ENCODE measurements around the gene TPH1. TPM values are rescaled to one million over a fixed set of nuclear protein-coding genes. Genes with fewer than 3 reads are reported as not detected.

TPH1 gene
- total RNA-seq, 1 experiment from 2014 or later: 0.32 TPM

GRCh38 chr11:18027475-18027874 is 18.6 kb downstream of the TPH1 start:
- Mint-ChIP-seq H3K9me3 (ENCODE audit: unreplicated experiment) (no peaks in the 10 kb centered on the region), H3K4me3 (ENCODE audit: unreplicated experiment) (no peak overlapping the region), H3K27ac (ENCODE audit: unreplicated experiment) (no peak overlapping the region), H3K4me1 (ENCODE audit: low read depth, unreplicated experiment) (no peaks in the 10 kb centered on the region), H3K27me3 (ENCODE audit: insufficient read depth, unreplicated experiment) (peaks cover 14% of the 10 kb centered on the region), H3K36me3 (ENCODE audit: insufficient read depth, unreplicated experiment) (no peaks in the 10 kb centered on the region)
- intact Hi-C loops (cut with micrococcal nuclease; ENCODE audit: unreplicated experiment): no loop called here
- Histone ChIP-seq H3K4me1 (0 out of 2 replicates have a peak, but pooled peaks cover 3% of the 10 kb centered on the region), H3K4me3 (ENCODE audit: low read depth, low read length) (no peak overlapping the region), H3K9me3 (no peaks in the 10 kb centered on the region), H3K27me3 (replicated peaks; ENCODE audit: control insufficient read depth, insufficient read depth, low read length) (peaks cover 3% of the 10 kb centered on the region; the same call in 1 of the 2 replicates), H3K36me3 (ENCODE audit: control insufficient read depth, insufficient read depth, low read length) (no peaks in the 10 kb centered on the region)
- no peak for DNase-seq
- ChIA-PET CTCF (no interaction called here), POLR2A (no interaction called here)
- BruUV-seq (replicated peaks): no TSS peak
- TF ChIP-seq CTCF (IDR thresholded peaks at IDR 0.05; ENCODE audit: insufficient read depth in 1 of 2, low read depth in 1 of 2, low read length in 1 of 2, severe bottlenecking in 1 of 2, unreplicated experiment in 1 of 2): no peak

GRCh38 chr11:18022419-18022818 is 23.6 kb downstream of the TPH1 start:
- Histone ChIP-seq H3K4me1 (0 out of 2 replicates have a peak, but pooled peaks cover 6% of the 10 kb centered on the region), H3K9me3 (0 out of 2 replicates have a peak, but pooled peaks cover 2% of the 10 kb centered on the region), H3K4me3 (ENCODE audit: low read depth, low read length) (no peak overlapping the region), H3K27me3 (replicated peaks; ENCODE audit: control insufficient read depth, insufficient read depth, low read length) (peaks cover 3% of the 10 kb centered on the region), H3K36me3 (ENCODE audit: control insufficient read depth, insufficient read depth, low read length) (no peaks in the 10 kb centered on the region)
- peaks cover 4% of the 10 kb centered on the region for H3K4me1 Mint-ChIP-seq (ENCODE audit: low read depth, unreplicated experiment)
- H3K36me3 Mint-ChIP-seq (ENCODE audit: insufficient read depth, unreplicated experiment): no peaks in the 10 kb centered on the region
- H3K27ac Mint-ChIP-seq (ENCODE audit: unreplicated experiment): no peak overlapping the region
- no TSS peak for BruUV-seq (replicated peaks)
- peaks cover 14% of the 10 kb centered on the region for H3K27me3 Mint-ChIP-seq (ENCODE audit: insufficient read depth, unreplicated experiment)
- H3K4me3 Mint-ChIP-seq (ENCODE audit: unreplicated experiment): no peak overlapping the region
- H3K9me3 Mint-ChIP-seq (ENCODE audit: unreplicated experiment): no peaks in the 10 kb centered on the region
- no peak for DNase-seq
- POLR2A ChIA-PET: no interaction called here
- CTCF ChIA-PET: no interaction called here
- TF ChIP-seq CTCF (IDR thresholded peaks at IDR 0.05; ENCODE audit: insufficient read depth in 1 of 2, low read depth in 1 of 2, low read length in 1 of 2, severe bottlenecking in 1 of 2, unreplicated experiment in 1 of 2): no peak
- intact Hi-C loops (cut with micrococcal nuclease; ENCODE audit: unreplicated experiment): no loop called here

GRCh38 chr11:18019650-18020049 is 26.4 kb downstream of the TPH1 start:
- Mint-ChIP-seq H3K27me3 (ENCODE audit: insufficient read depth, unreplicated experiment) (peaks cover 12% of the 10 kb centered on the region), H3K4me3 (ENCODE audit: unreplicated experiment) (no peak overlapping the region), H3K27ac (ENCODE audit: unreplicated experiment) (no peak overlapping the region), H3K36me3 (ENCODE audit: insufficient read depth, unreplicated experiment) (no peaks in the 10 kb centered on the region), H3K4me1 (ENCODE audit: low read depth, unreplicated experiment) (peaks cover 4% of the 10 kb centered on the region), H3K9me3 (ENCODE audit: unreplicated experiment) (no peaks in the 10 kb centered on the region)
- H3K4me3 ChIP-seq (ENCODE audit: low read depth, low read length): no peak overlapping the region
- 0 out of 2 replicates have a peak, but pooled peaks cover 2% of the 10 kb centered on the region for H3K9me3 ChIP-seq
- no TSS peak for BruUV-seq (replicated peaks)
- ChIA-PET POLR2A (no interaction called here), CTCF (no interaction called here)
- intact Hi-C loops (cut with micrococcal nuclease; ENCODE audit: unreplicated experiment): no loop called here
- H3K27me3 ChIP-seq (replicated peaks; ENCODE audit: control insufficient read depth, insufficient read depth, low read length): peaks cover 2% of the 10 kb centered on the region
- TF ChIP-seq CTCF (IDR thresholded peaks at IDR 0.05; ENCODE audit: insufficient read depth in 1 of 2, low read depth in 1 of 2, low read length in 1 of 2, severe bottlenecking in 1 of 2, unreplicated experiment in 1 of 2): no peak
- 0 out of 2 replicates have a peak, but pooled peaks cover 6% of the 10 kb centered on the region for H3K4me1 ChIP-seq
- no peaks in the 10 kb centered on the region for H3K36me3 ChIP-seq (ENCODE audit: control insufficient read depth, insufficient read depth, low read length)
- DNase-seq: no peak
